GM06990 (cell line): ENCODE measurements around the gene NCAM2.

Experiments used
- DNase-seq: peaks from one replicate; pipeline ENCODE4 v3.0.0-alpha.2; 2011; ENCODE audit not compliant: insufficient read length; ENCODE audit errors: extremely low read depth
- H3K27me3 ChIP-seq: replicated peaks from 2 replicates; pipeline ENCODE4 v1.6.0; 2011; ENCODE audit warnings: low read length; ENCODE audit not compliant: control insufficient read depth, insufficient read depth
- H3K36me3 ChIP-seq: 2 replicates; pipeline ENCODE4 v1.5.1; 2011; ENCODE audit warnings: low read length; ENCODE audit not compliant: control insufficient read depth, insufficient read depth
- H3K4me3 ChIP-seq: replicated peaks from 2 replicates; pipeline ENCODE4 v1.5.1; 2011; ENCODE audit warnings: low read depth, mild to moderate bottlenecking, control low read depth, low read length
- TF ChIP-seq, protein P1 (sequence below): IDR thresholded peaks from 2 replicates; pipeline ENCODE4 v1.5.1; 2011; ENCODE audit warnings: low read length, control low read depth, mild to moderate bottlenecking, inconsistent platforms; ENCODE audit not compliant: insufficient read depth, poor library complexity, severe bottlenecking

NCAM2 gene

GRCh38 chr21:21200103-21200938 is 202.1 kb downstream of the NCAM2 start:
- DNase-seq, result no peak
- no peak overlapping the region for H3K4me3 ChIP-seq
- TF ChIP-seq, protein P1, sequence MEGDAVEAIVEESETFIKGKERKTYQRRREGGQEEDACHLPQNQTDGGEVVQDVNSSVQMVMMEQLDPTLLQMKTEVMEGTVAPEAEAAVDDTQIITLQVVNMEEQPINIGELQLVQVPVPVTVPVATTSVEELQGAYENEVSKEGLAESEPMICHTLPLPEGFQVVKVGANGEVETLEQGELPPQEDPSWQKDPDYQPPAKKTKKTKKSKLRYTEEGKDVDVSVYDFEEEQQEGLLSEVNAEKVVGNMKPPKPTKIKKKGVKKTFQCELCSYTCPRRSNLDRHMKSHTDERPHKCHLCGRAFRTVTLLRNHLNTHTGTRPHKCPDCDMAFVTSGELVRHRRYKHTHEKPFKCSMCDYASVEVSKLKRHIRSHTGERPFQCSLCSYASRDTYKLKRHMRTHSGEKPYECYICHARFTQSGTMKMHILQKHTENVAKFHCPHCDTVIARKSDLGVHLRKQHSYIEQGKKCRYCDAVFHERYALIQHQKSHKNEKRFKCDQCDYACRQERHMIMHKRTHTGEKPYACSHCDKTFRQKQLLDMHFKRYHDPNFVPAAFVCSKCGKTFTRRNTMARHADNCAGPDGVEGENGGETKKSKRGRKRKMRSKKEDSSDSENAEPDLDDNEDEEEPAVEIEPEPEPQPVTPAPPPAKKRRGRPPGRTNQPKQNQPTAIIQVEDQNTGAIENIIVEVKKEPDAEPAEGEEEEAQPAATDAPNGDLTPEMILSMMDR, result no peak
- no peaks in the 10 kb centered on the region for H3K36me3 ChIP-seq
- no peaks in the 10 kb centered on the region for H3K27me3 ChIP-seq

DNA sequence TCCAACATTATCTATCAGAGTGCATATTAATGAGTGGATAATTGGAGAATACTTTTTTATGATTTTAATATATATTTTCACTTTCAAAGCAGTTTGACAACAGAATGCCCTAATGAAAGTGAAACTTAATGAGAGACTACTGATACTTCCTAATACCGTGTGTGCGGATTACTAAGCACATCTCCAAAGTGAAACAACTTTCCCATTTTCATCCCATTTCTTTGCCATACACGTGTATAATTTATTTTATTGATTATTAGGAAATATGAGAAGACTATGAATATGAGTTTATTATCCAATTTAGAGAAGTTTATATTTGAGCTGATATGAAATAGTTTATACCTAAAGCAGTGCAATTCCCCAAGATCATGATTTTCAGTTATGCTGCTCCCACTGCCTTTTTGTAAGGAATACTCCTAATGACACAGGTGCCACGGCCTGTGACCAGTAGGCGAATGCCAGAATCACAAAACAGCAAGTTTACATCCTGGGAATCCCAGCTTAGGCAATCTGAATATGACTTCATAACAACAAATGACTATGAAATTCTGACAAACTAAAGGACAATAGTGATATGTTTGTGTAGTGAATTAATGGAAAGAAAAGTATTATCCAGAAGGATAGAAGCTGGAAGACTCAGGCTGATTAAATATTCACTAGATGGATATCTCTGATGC is 202.9 kb downstream of the NCAM2 start:
- H3K27me3 ChIP-seq, result no peaks in the 10 kb centered on the region
- H3K4me3 ChIP-seq, result no peak overlapping the region
- DNase-seq, result no peak
- H3K36me3 ChIP-seq, result no peaks in the 10 kb centered on the region
- TF ChIP-seq, protein P1, result no peak

GRCh38 chr21:21203822-21204339 is 205.7 kb downstream of the NCAM2 start:
- Histone ChIP-seq H3K4me3 (no peak overlapping the region), H3K27me3 (no peaks in the 10 kb centered on the region), H3K36me3 (no peaks in the 10 kb centered on the region)
- DNase-seq, result no peak
- TF ChIP-seq, protein P1, result no peak

DNA sequence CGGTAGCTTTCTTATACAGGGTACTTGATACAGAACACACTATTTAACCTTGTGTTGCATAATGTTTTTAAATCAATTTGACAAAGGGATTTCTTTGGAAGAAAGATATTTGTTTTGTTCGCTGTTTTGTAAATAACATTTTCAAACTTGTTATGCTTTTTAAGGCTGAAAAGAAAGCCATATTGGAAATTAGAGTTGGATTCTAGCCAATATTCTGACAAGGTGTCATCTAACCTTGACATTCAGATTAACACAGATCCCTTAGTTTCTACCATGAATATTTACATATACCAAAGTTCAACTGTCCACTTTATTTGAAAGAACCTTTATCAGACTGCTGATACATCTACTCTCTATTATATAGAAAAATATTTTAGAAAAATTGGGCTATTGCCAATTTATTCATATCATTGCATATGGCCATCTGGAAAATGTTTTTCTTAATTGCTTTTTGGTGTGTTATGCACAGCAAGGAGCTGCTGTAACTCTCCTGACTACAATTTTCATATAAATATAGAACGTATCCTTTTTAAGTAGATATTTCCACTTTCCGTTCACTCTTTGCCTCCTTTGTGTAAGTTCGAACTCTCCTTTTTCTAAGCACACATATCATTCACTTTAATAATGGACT is 206.3 kb downstream of the NCAM2 start:
- Histone ChIP-seq H3K36me3 (no peaks in the 10 kb centered on the region), H3K4me3 (no peak overlapping the region), H3K27me3 (no peaks in the 10 kb centered on the region)
- DNase-seq, result no peak
- TF ChIP-seq, protein P1, result no peak

DNA sequence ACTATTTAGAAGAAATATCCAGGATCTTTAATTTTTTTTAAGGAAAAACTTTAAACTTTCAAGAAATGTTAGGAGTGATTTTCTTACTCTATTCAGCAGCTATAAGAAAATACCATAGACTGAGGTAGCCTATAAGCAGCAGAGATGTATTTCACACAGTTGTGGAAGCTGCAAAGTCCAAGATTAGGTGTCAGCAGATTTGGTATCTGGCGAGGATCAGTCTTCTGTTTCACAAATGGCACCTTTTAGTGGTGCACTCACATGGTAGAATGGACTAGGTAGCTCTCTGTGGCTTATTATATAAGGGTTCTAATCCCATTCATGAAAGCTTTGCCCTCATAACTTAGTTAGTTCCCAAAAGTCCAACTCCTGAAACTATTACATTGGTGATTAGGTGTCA is 207.4 kb downstream of the NCAM2 start:
- H3K36me3 ChIP-seq, result no peaks in the 10 kb centered on the region
- H3K27me3 ChIP-seq, result no peaks in the 10 kb centered on the region
- TF ChIP-seq, protein P1, result no peak
- H3K4me3 ChIP-seq, result no peak overlapping the region
- no peak for DNase-seq
